CD4-positive, alpha-beta memory T cell (primary cell): ENCODE data around the gene ARHGAP27. TPM values are rescaled to one million over a fixed set of nuclear protein-coding genes. Genes with fewer than 3 reads are reported as not detected.

ENCODE experiments used
- CTCF ChIA-PET: fragments of 350-600 bp; sonication (Branson Sonifier 250); formaldehyde crosslinking; loops from one replicate; lab custom pipeline; 2021; ENCODE audit warnings: inconsistent platforms; ENCODE audit not compliant: partially characterized antibody; lab: Charles Lee
- POLR2A ChIA-PET: fragments of 350-600 bp; sonication (Branson Sonifier 250); formaldehyde crosslinking; loops from one replicate; lab custom pipeline; 2021; ENCODE audit not compliant: partially characterized antibody; lab: Charles Lee
- DNase-seq, 5 donors: peaks; one replicate each; pipeline versions ENCODE4 v3.0.0 to v3.0.0-alpha.2; 2020 to 2022; ENCODE audit warnings: mixed read lengths in 1 of 5
- H3K27ac ChIP-seq: one replicate; pipeline ENCODE4 v1.7.0; 2013; ENCODE audit warnings: low read depth, low read length
- H3K27me3 ChIP-seq: 2 replicates; pipeline ENCODE4 v1.7.0; 2013; ENCODE audit warnings: mild to moderate bottlenecking, low read length, moderate library complexity; ENCODE audit not compliant: insufficient read depth
- H3K36me3 ChIP-seq: 2 replicates; pipeline ENCODE4 v1.7.0; 2013; ENCODE audit warnings: mild to moderate bottlenecking, low read length, moderate library complexity; ENCODE audit not compliant: insufficient read depth
- H3K4me1 ChIP-seq: 2 replicates; pipeline ENCODE4 v1.7.0; 2013; ENCODE audit warnings: mild to moderate bottlenecking, low read length, moderate library complexity; ENCODE audit not compliant: insufficient read depth
- H3K4me3 ChIP-seq, 2 donors: one replicate each; pipeline ENCODE4 v1.7.0; 2013; ENCODE audit warnings: low read length in 2 of 2, mild to moderate bottlenecking in 1 of 2
- H3K9me3 ChIP-seq, 2 donors: one replicate each; pipeline ENCODE4 v1.7.0; 2013; ENCODE audit warnings: low read length in 2 of 2, control low read depth in 1 of 2; ENCODE audit not compliant: control insufficient read depth in 1 of 2
- H3K27ac Mint-ChIP-seq, 7 donors: one replicate each; pipeline ENCODE4 v1.8.0; 2020 to 2021; ENCODE audit warnings: mixed read lengths in 7 of 7, mild to moderate bottlenecking in 6 of 7, inconsistent platforms in 3 of 7, moderate library complexity in 3 of 7
- H3K27me3 Mint-ChIP-seq, 2 donors: one replicate each; pipeline ENCODE4 v1.8.0; 2020 to 2021; ENCODE audit warnings: mixed read lengths in 2 of 2
- H3K36me3 Mint-ChIP-seq, 2 donors: one replicate each; pipeline ENCODE4 v1.8.0; 2020 to 2021; ENCODE audit warnings: mixed read lengths in 2 of 2, inconsistent platforms in 1 of 2, mild to moderate bottlenecking in 1 of 2
- H3K4me1 Mint-ChIP-seq, 4 donors: one replicate each; pipeline ENCODE4 v1.8.0; 2020 to 2021; ENCODE audit warnings: mixed read lengths in 4 of 4, mild to moderate bottlenecking in 1 of 4
- H3K4me3 Mint-ChIP-seq, 8 donors: one replicate each; pipeline ENCODE4 v1.8.0; 2020 to 2021; ENCODE audit warnings: mixed read lengths in 8 of 8, mild to moderate bottlenecking in 7 of 8, moderate library complexity in 6 of 8, inconsistent platforms in 3 of 8
- H3K9me3 Mint-ChIP-seq, 8 donors: one replicate each; pipeline ENCODE4 v1.8.0; 2020 to 2021; ENCODE audit warnings: mixed read lengths in 8 of 8, mild to moderate bottlenecking in 5 of 8, inconsistent platforms in 3 of 8, moderate library complexity in 1 of 8
- intact Hi-C: fragments of 100-400 bp; cut with micrococcal nuclease; formaldehyde crosslinking; loops from one replicate; pipeline ENCODE4 v1.15.1; 2023
- polyA plus RNA-seq, 2 donors: library from polyadenylated mRNA; unstranded; fragments of 300-500 nt; fragmentation: Illumina TruSeq; gene quantifications; one replicate each; pipeline ENCODE4 v1.2.3, GENCODE V29; 2021
- total RNA-seq, 2 experiments: library from RNA; stranded (reverse); gene quantifications; one replicate each; pipeline ENCODE4 v1.2.3, GENCODE V29; 2021

The ARHGAP27 gene
- total and polyA plus RNA-seq, 4 experiments from 2014 or later = 23.0 to 113 (median 69.4) TPM

DNA sequence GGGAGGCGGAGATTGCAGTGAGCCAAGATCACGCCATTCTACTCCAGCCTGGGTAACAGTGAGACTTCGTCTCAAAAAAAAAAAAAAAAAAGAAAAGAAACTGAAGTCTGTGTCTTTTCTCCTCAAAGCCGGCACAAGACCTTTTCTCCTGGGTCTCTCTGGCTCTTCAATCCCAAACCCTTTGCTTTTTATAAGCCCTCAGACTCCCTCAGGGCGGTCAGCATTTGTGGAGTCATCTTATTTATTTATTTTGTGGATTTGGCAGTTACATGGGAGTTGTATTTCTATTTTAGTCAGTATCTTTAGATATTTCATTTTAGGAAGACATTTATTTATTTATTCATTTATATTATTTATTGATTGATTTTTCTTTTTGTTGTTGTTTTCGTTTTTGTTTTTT is 58.2 kb downstream of the ARHGAP27 start:
- Mint-ChIP-seq H3K9me3 (no peaks in the 10 kb centered on the region), H3K27ac (no peak overlapping the region), H3K4me1 (peaks cover 5 to 16% (median 7%) of the 10 kb centered on the region in 4 donors), H3K36me3 (no peaks in the 10 kb centered on the region), H3K27me3 (peaks cover 6 to 8% of the 10 kb centered on the region in 2 donors), H3K4me3 (no peak overlapping the region)
- POLR2A ChIA-PET = no interaction called here
- Histone ChIP-seq H3K9me3 (no peaks in the 10 kb centered on the region), H3K27me3 (no peaks in the 10 kb centered on the region), H3K4me3 (no peak overlapping the region), H3K4me1 (peaks cover 7% of the 10 kb centered on the region), H3K36me3 (no peaks in the 10 kb centered on the region), H3K27ac (no peak overlapping the region)
- no peak for DNase-seq
- intact Hi-C loops = no loop called here
- CTCF ChIA-PET = interaction anchor here (1.7 to 2.3 kb wide), 2 partner anchors 11 to 97 kb away, joined by 8 to 12 read pairs; no protein-coding TSS in a partner anchor

DNA sequence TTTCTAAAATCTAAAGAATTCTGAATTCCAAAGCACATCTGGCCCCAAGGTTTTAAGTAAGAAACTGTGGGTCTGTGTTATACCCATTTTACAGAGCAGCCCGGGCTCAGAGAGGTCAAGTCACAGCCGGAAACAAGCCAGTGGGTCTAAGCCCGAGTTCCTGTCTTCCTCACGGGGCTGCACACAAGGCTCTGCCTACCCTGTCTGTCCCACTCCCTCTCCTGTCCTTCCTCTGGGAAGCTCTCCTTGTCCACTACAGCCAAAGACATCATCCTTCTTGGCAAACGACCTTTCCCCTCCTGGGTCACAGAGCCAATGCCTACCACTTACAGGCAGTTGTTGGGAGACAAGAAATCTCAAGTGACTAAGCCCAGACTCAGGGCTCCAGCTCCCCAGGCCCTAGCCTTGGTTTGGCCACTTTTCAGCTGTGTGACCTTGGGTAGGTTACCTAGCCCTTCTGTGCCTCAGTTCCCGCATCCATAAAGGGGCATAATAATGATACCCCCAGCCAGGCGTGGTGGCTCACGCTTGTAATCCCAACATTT is 60.3 kb downstream of the ARHGAP27 start:
- CTCF ChIA-PET = interaction anchor here (1.1 to 1.3 kb wide), 3 partner anchors 52 to 95 kb away, joined by 3 to 4 read pairs (median 3); no protein-coding TSS in a partner anchor

DNA sequence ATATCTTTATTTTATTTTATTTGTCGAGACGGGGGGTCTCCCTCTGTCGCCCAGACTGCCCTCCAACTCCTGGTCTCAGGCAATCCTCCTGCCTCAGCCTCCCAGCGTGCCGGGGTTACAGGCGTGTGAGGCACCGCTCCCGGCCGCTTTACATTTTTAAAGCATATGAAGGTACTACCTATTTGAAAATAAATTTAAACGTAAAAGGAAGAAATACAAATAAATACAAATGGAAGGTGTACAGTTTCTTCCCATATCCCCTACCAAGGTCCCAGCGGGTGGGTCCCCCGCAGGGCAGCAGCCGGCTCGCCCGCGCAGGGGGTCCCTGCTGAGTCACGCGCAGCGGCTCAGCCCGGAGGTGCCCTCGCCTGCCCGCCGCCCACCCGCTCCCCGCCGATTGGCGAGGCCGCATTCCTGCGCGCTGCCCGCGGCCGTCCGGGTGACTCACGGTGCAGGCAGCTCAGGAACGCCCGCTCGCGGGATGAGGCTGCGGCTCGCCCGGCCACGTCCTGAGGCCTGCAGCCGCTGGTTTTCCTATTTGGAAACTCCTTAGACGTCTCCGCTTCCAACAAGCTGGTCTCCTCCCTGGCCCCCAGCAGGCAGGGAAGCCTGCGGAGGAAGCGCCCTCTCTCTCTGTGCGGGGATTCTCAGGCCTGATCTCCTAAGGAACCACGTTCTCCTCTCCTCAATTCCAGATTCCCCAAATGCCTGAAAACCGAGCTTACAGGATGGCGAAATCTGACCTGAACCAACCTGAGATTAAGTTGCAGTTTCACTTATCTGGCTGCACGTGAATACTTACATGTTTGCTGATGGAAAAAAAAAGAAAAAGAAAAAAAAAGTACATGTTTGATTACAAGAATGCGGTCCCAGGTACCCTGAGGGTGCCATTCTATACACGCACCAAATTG is 61.0 kb downstream of the ARHGAP27 start:
- CTCF ChIA-PET = interaction anchor here (1.1 to 3.5 kb wide), 3 partner anchors 52 to 95 kb away, joined by 3 to 12 read pairs (median 3); no protein-coding TSS in a partner anchor
- H3K4me1 Mint-ChIP-seq = peaks cover 5 to 16% (median 8%) of the 10 kb centered on the region in 4 donors
- H3K4me1 ChIP-seq = peaks cover 7% of the 10 kb centered on the region
- no peaks in the 10 kb centered on the region for H3K36me3 Mint-ChIP-seq
- H3K27me3 Mint-ChIP-seq = peaks cover 6 to 10% of the 10 kb centered on the region in 2 donors
- H3K4me3 Mint-ChIP-seq = peak overlapping the region in 7 of 8 donors; percentile 47 to 80 (median 69)
- no peaks in the 10 kb centered on the region for H3K9me3 Mint-ChIP-seq
- H3K36me3 ChIP-seq = no peaks in the 10 kb centered on the region
- H3K27me3 ChIP-seq = no peaks in the 10 kb centered on the region
- DNase-seq = no peak
- H3K9me3 ChIP-seq = no peaks in the 10 kb centered on the region
- no peak overlapping the region for H3K4me3 ChIP-seq
- peak overlapping the region in 1 of 7 donors; percentile 7 for H3K27ac Mint-ChIP-seq
- POLR2A ChIA-PET = interaction anchor here (1.0 to 3.3 kb wide), 3 partner anchors 55 to 61 kb away, joined by 3 to 10 read pairs (median 3); partner anchors contain the start of gene MAP3K14
- intact Hi-C loops = no loop called here
- H3K27ac ChIP-seq = no peak overlapping the region

More for the DNA sequence above, 60.3 kb downstream of the ARHGAP27 start:
- H3K4me3 Mint-ChIP-seq = peak overlapping the region in 4 of 8 donors; percentile 43 to 80 (median 56)
- POLR2A ChIA-PET = interaction anchor here (1.0 to 1.3 kb wide), 2 partner anchors 56 to 61 kb away, joined by 3 read pairs; partner anchors contain the start of gene MAP3K14
- H3K9me3 ChIP-seq = no peaks in the 10 kb centered on the region
- H3K36me3 Mint-ChIP-seq = no peaks in the 10 kb centered on the region
- no peak overlapping the region for H3K4me3 ChIP-seq
- peaks cover 6 to 10% of the 10 kb centered on the region in 2 donors for H3K27me3 Mint-ChIP-seq
- DNase-seq = no peak
- no peaks in the 10 kb centered on the region for H3K27me3 ChIP-seq
- H3K36me3 ChIP-seq = no peaks in the 10 kb centered on the region
- no peaks in the 10 kb centered on the region for H3K9me3 Mint-ChIP-seq
- peaks cover 7% of the 10 kb centered on the region for H3K4me1 ChIP-seq
- intact Hi-C loops = no loop called here
- H3K27ac ChIP-seq = no peak overlapping the region
- peaks cover 5 to 16% (median 7%) of the 10 kb centered on the region in 4 donors for H3K4me1 Mint-ChIP-seq
- peak overlapping the region in 1 of 7 donors; percentile 7 for H3K27ac Mint-ChIP-seq

DNA sequence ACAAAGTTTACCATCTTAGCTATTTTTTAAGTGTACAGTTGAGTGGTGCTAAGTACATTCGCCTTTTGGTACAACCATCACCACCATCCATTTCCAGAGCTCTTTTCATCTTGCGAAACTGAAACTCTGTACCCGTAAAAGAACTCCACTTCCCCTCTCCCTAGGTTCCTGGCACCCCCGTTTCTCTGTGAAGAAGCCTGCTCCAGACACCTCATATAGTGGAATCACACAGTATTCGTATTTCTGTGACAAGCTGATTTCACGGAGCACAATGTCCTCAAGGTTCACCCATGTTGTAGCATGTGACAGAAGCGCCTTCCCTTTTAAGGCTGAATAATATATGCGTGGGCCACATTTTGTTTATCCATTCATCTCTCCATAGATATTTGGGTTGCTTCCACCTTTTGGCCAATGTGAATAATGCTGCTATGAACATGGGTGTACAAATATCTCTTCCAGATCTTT is 61.7 kb downstream of the ARHGAP27 start:
- Histone ChIP-seq H3K9me3 (no peaks in the 10 kb centered on the region), H3K4me3 (no peak overlapping the region), H3K36me3 (no peaks in the 10 kb centered on the region), H3K4me1 (peaks cover 7% of the 10 kb centered on the region), H3K27ac (no peak overlapping the region), H3K27me3 (no peaks in the 10 kb centered on the region)
- DNase-seq = no peak
- ChIA-PET CTCF (interaction anchor here (3.5 kb wide), 1 partner anchor 94 kb away, joined by 12 read pairs; no protein-coding TSS in a partner anchor), POLR2A (interaction anchor here (3.3 kb wide), 1 partner anchor 54 kb away, joined by 10 read pairs; the partner anchor contains the start of gene MAP3K14)
- Mint-ChIP-seq H3K27me3 (peaks cover 7 to 11% of the 10 kb centered on the region in 2 donors), H3K27ac (peak overlapping the region in 1 of 7 donors; percentile 26), H3K4me3 (peak overlapping the region in 6 of 8 donors; percentile 13 to 60 (median 52)), H3K36me3 (no peaks in the 10 kb centered on the region), H3K9me3 (no peaks in the 10 kb centered on the region), H3K4me1 (peaks cover 5 to 16% (median 8%) of the 10 kb centered on the region in 4 donors)
- intact Hi-C loops = no loop called here

DNA sequence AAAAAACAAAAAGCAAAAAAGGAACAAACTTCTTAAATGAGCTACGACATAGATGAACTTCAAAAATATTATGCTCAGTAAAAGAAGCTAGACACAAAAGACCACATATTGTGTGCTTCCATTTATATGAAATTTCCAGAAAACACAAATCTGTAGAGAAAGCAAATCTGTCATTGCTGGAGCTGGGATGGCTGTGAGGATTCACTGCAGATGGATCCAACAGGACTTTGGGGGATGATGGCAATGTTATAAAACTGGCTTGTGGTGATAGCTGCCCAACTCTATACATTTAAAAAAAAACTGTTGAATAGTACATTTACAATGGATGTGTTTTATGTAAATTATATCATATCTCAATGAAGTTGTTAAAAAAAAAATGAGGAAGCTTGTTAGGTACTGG is 63.2 kb downstream of the ARHGAP27 start:
- H3K27me3 ChIP-seq = no peaks in the 10 kb centered on the region
- H3K27ac ChIP-seq = no peak overlapping the region
- H3K9me3 ChIP-seq = no peaks in the 10 kb centered on the region
- intact Hi-C loops = no loop called here
- DNase-seq = no peak
- Mint-ChIP-seq H3K36me3 (no peaks in the 10 kb centered on the region), H3K9me3 (no peaks in the 10 kb centered on the region), H3K27me3 (peaks cover 12 to 15% of the 10 kb centered on the region in 2 donors), H3K4me1 (peaks cover 5 to 16% (median 8%) of the 10 kb centered on the region in 4 donors), H3K27ac (no peak overlapping the region), H3K4me3 (no peak overlapping the region)
- H3K36me3 ChIP-seq = no peaks in the 10 kb centered on the region
- ChIA-PET POLR2A (interaction anchor here (1.0 to 3.3 kb wide), 2 partner anchors 53 to 57 kb away, joined by 3 to 10 read pairs; partner anchors contain the start of gene MAP3K14), CTCF (interaction anchor here (0.9 to 3.5 kb wide), 6 partner anchors 11 to 234 kb away, joined by 3 to 12 read pairs (median 3); partner anchors contain the start of gene ACBD4)
- peaks cover 7% of the 10 kb centered on the region for H3K4me1 ChIP-seq
- no peak overlapping the region for H3K4me3 ChIP-seq

DNA sequence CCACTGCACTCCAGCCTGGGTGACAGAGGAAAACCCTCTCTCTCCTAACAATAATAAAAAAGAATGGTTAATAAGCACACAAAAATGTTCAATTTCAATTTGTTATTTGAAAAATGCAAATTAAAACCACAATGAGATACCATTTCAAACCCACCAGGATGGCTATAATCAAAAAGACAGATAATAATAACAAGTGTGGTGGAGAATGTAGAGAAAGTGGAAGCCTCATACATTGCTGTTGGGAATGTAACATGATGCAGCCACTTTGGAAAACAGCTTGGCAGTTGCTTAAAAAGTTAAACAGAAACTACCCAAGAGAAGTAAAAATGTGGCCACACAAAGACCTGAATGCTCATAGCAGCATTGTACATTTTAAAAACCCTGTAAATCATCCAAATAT is 64.0 kb downstream of the ARHGAP27 start:
- ChIA-PET POLR2A (interaction anchor here (3.3 kb wide), 1 partner anchor 52 kb away, joined by 10 read pairs; the partner anchor contains the start of gene MAP3K14), CTCF (interaction anchor here (0.9 to 3.5 kb wide), 4 partner anchors 11 to 92 kb away, joined by 3 to 12 read pairs (median 4); no protein-coding TSS in a partner anchor)
- no peak overlapping the region for H3K27ac ChIP-seq
- intact Hi-C loops = no loop called here
- no peak overlapping the region for H3K27ac Mint-ChIP-seq
- no peaks in the 10 kb centered on the region for H3K9me3 Mint-ChIP-seq
- H3K4me1 Mint-ChIP-seq = peaks cover 5 to 16% (median 8%) of the 10 kb centered on the region in 4 donors
- H3K36me3 Mint-ChIP-seq = no peaks in the 10 kb centered on the region
- peaks cover 7% of the 10 kb centered on the region for H3K4me1 ChIP-seq
- no peaks in the 10 kb centered on the region for H3K9me3 ChIP-seq
- no peak for DNase-seq
- H3K27me3 ChIP-seq = no peaks in the 10 kb centered on the region
- H3K4me3 Mint-ChIP-seq = no peak overlapping the region
- H3K4me3 ChIP-seq = no peak overlapping the region
- H3K36me3 ChIP-seq = no peaks in the 10 kb centered on the region
- peaks cover 14 to 15% of the 10 kb centered on the region in 2 donors for H3K27me3 Mint-ChIP-seq
